EL (cell line): ENCODE measurements around the gene PLAC9.
A peak's percentile ranks its signal among the peaks of the same experiment; 100 is the strongest.
"Not testable (repeated sequence)": the region's sequence is repeated elsewhere in the genome, so short reads cannot be mapped to it uniquely, and the experiment has no call there.

ENCODE experiments used
- DNase-seq: peaks from one replicate; pipeline ENCODE4 v3.0.0-alpha.2; 2016

Gene PLAC9

GRCh38 chr10:80132299-80133139 lies at the start of gene PLAC9:
Gene PLAC9 (plus strand): TSS chr10:80132730. CDS start chr10:80132763, 33 bp downstream.
- peak; percentile 51 for DNase-seq

GRCh38 chr10:80090121-80090520 lies 42.4 kb upstream of the PLAC9 start:
- DNase-seq: no peak

DNA sequence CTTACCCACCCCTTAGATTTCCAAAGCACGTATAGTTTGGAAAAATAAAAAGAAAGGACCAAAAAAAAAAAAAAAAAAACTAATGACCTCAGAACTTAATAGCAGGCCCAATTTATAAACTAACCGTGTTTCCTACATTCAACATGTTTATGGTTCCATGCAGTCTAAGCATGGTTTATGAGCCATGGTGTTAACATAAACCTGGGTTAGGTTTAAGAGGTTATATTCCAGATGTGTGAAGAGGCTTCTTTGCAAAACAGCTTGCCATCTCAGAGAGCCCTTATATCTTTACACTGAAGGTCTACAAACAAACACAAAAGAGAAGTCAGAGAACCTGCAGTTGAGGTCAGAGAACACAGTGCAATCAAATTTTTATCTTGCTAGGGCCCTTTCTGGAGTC lies 38.3 kb upstream of the PLAC9 start:
- no peak for DNase-seq

- not testable (repeated sequence) for DNase-seq
Observed at GRCh38 chr10:80098272-80098671, 34.3 kb upstream of the PLAC9 start.

- not testable (repeated sequence) for DNase-seq
Observed at GRCh38 chr10:80099295-80099694, 33.2 kb upstream of the PLAC9 start.

DNA sequence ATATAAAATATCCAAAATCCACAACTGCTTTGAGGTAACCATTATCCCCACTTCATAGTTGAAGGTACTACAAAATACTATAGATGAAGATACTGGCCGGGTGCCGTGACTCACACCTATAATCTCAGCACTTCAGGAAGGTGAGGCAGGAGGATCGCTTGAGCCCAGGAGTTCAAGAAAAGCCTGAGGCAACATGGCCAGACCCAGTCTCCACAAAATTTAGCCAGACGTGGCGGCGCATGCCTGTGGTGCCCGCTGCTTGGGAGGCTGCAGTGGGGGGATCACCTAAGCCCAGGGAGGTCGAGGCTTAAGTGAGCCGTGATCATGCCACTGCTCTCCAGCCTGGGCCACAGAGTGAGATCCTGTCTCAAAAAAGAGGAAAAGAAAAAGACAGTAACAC lies 32.4 kb upstream of the PLAC9 start:
- DNase-seq: no peak

DNA sequence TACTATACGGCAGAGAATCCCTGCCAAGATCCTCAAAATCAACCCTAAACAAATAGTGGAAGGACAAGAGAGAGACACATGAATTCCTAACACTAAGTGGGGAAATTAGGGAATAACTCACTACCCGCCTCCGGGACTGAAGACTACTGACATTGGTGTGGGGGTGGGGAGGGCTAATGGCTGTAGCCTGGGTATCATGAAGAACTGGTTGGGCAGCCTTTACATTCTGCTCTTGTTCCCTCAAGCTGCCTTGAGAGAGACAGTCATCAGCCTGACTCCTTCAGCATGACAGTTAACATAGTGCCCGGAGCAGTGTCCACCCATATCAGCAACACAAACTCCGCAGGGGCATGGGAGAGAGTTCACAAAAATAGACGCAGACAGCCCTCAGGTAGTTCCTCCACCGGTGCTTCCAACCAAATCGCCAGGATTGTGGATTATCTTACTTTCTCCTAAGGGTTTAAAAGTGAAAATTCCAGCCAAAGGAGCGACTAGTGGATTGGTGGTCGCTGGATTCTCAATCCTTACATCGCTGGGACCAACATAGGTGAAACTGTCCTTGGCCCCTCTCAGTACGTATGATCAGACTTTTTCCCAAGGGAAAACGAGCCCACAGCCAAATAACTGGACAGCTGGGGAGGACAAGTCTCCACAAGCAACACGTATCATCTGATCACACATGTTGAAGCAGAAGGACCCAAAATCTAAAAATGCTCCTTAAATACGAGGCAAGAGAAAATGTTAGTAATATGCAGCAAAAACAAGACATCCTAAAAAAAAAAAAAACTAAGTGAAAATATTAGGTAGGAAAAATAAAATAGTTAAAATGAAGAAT lies 31.5 kb upstream of the PLAC9 start:
- DNase-seq: no peak

- DNase-seq: peak; percentile 60
Observed at GRCh38 chr10:80104066-80104926, 28.2 kb upstream of the PLAC9 start.

DNA sequence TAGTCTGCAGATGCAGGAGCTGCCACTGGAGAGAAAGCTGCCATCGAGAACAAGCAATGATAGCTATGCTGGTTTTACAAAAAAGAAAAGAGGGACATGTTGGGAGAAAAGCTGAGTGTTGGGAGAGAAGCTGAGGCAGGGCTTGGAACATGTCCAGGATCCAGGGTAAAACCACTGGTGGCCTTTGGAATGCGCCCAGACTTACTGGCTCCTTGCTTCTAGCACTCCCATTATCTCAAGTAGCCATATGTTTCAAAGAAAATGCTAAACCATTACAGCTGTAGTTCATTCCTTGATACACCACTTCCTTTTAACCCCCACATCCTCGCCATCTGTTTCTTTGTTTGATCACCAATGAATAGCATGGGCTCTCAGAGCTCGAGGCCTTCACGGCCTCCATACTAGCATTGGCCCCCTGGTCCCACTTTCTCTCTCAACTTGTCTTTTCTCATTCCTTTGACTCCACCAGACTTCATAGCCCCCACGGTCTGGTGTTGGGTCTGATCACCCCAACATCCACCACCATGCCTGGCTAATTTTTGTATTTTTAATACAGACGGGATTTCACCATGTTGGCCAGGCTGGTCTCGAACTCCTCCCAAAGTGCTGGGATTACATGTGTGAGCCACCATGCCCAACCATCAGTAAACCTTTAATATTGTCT lies 23.8 kb upstream of the PLAC9 start:
- DNase-seq: no peak

- no peak for DNase-seq
Observed at GRCh38 chr10:80110986-80111385, 21.5 kb upstream of the PLAC9 start.

DNA sequence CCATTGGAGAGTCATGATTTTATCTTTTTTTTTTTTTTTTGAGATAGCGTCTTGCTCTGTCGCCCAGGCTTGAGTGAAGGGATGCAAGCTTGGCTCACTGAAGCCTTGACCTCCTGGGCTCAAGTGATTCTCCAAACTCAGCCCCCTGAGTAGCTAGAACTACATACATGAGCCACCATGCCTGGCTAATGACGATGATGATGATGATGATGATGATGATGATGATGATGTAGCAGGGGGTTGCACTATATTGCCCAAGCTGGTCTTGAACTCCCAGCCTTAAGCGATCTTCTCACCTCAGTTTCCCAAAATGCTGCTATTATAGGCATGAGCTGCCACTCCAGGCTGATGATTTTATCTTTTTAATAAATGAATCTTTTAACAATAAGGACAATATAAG lies 13.9 kb upstream of the PLAC9 start:
- DNase-seq: no peak

DNA sequence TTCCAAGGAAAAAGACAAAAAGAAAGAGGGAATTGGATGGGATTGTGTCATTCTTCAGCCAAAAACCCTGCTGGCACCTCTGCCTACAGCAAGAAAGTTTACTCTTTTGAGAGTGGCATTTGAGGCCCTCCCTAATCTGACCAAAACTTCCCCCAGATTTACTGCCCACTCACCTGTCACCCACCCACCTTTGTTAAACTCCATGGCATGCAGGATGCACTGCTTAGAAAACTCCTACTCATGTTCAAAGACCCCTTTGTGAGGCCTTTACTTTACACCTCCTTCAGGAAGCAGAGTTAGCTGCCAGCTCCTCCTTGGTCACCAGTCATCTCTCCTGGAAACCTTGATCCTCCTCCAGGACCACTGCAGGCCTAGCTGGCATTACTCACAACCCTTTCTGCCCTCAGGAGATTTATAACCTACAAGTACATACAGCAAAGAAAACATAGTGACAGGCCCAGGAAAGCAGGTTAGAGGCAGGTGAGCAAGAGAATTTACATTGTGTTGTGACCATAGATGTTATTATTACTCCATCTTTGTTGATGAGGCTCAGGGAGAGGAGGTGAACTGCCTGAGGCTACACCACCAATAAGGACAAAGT lies 10.3 kb upstream of the PLAC9 start:
- DNase-seq: no peak

- DNase-seq: no peak
Observed at GRCh38 chr10:80122746-80123145, 9.8 kb upstream of the PLAC9 start.

DNA sequence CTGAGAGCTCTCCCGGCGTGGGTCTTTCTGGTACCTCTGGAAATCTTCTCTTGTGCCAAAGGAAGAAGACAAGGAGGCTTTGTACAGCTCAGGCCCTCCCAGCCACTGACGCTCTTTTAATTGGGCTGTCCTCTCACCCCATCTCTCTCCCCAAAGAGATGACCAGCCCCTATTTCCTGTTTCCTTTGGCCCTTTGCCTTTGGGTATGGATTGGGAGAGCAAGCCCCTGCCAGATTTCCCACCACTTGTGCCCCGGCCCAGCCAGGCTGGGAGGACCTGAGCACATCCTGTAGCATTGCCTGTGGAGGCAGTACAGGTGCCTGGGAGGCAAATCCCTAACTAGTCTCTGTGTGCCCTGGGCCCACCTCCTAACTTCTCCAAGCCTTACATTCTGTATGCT lies 5.7 kb upstream of the PLAC9 start:
- DNase-seq: no peak

GRCh38 chr10:80131499-80131901 lies 1.0 kb upstream of the PLAC9 start:
- DNase-seq: peak; percentile 33

GRCh38 chr10:80133206-80133605 lies 676 bp downstream of the PLAC9 start:
- peak; percentile 28 for DNase-seq

DNA sequence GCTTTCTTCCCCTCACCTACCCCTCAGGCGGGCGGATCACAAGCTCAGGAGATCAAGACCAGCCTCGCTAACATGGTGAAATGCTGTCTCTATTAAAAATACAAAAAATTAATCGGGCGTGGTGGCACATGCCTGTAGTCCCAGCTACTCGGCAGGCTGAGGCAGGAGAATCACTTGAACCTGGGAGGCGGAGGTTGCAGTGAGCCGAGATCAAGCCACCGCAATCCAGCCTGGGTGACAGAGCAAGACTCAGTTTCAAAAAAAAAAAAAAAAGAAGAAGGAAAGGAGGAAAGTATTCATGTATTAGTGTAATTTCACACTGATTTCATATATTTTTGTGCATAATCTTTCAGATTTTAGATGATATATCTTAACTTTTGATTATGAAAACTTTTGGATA lies 1.2 kb downstream of the PLAC9 start:
- DNase-seq: not testable (repeated sequence)

GRCh38 chr10:80136134-80136571 lies 3.6 kb downstream of the PLAC9 start:
- peak; percentile 83 for DNase-seq

DNA sequence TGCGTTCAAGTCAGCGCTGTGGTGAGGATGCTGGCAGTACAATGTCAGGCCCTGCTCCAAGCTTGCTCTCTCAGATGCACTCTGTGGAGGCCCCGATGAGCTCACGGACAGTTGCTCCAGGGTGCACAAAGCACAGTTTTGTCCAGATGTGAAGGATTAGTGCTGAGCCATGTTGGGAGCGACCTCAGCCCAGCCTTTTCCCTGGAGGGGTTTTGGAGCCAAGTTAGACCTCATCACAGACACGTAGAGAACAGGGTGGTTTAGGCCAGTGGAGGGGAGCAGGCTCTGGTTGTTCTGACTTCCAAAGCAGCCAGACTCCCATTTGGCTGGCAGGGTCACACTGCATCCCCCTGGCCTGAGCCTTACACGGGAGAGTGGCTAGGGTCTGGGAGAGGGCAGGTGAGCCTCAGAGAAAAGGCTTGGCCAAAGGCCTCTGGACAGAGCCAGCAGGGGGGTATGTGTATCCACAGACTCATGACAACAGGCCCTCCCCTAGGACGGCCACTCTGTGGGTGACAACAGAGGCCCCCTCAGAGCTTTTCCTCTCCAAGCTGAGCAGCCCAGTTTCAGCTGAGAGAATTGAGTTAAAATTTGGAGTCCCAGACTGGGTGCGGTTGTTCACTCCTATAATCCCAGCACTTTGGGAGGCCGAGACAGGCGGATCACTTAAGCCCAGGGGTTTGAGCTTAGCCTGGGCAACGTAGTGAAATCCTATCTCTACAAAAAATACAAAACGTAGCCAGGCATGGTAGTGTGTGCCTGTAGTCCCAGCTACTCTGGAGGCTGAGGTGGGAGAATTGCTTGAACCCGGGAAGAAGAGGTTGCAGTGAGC lies 4.7 kb downstream of the PLAC9 start:
- DNase-seq: peak; percentile 20

GRCh38 chr10:80137920-80138319 lies 5.4 kb downstream of the PLAC9 start:
- DNase-seq: no peak

DNA sequence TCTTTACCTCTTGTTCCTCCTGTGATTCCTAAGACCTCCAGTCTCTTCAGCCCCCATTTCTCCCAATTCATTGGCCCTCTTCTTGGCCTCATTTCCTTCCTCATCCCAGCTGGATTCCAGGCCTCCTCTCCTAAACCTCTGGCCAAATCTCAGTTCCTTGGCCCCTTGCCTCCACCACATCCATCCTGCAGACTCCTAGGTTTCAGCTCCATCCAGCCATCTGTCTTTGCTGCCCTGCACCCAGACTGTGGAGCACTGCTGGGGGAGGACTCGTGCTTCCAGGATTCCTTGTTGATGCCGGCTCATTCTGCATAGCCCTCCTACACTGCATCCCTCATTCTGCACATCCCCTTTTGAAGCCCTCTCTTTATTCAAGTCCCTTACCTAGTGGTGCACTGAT lies 6.7 kb downstream of the PLAC9 start:
- DNase-seq: no peak
